Nephron (organoid): Measurements from ENCODE around the gene TINCR.

Experiments used
- H3K27ac Mint-ChIP-seq, 3 experiments: 2 replicates each; pipeline ENCODE4 v1.8.0; 2020; ENCODE audit warnings: mixed read lengths in 3 of 3, mild to moderate bottlenecking in 2 of 3, moderate library complexity in 1 of 3
- H3K27me3 Mint-ChIP-seq: 2 replicates; pipeline ENCODE4 v1.8.0; 2021; ENCODE audit warnings: low read depth, mild to moderate bottlenecking, moderate library complexity, mixed read lengths
- H3K36me3 Mint-ChIP-seq: 2 replicates; pipeline ENCODE4 v1.8.0; 2020; ENCODE audit warnings: low read depth, mixed read lengths
- H3K4me1 Mint-ChIP-seq: 2 replicates; pipeline ENCODE4 v1.8.0; 2020; ENCODE audit warnings: mixed read lengths
- H3K4me3 Mint-ChIP-seq, 3 experiments: 2 replicates each; pipeline ENCODE4 v1.8.0; 2020; ENCODE audit warnings: mild to moderate bottlenecking in 3 of 3, mixed read lengths in 3 of 3, moderate library complexity in 2 of 3
- H3K9me3 Mint-ChIP-seq: 2 replicates; pipeline ENCODE4 v1.8.0; 2020; ENCODE audit warnings: mixed read lengths
- TF ChIP-seq, protein P1 (sequence below), 3 experiments: fragments of 200-600 bp; sonication (generic); IDR thresholded peaks; one replicate each; pipeline ENCODE4 v1.5.0; 2021; ENCODE audit warnings: antibody characterized with exemption in 3 of 3; ENCODE audit not compliant: unreplicated experiment in 3 of 3

The TINCR gene

DNA sequence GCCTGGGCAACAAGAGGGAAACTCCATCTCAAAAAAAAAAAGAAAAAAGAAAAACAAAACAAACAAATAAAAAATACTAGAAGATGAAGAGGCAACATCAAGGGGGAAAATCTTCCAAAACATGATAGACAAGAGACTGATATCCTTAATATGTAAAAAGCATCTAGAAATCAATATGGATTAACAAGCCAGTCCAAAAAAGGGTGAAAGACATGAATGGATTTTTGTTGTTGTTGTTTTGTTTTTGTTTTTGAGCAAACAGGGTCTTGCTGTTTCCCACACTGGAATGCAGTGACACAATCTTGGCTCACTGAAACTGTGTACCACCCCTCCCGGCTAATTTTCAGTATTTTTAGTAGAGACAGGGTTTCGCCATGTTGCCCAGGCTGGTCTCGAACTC, 4.0 kb upstream of the TINCR start:
- no peak overlapping the region for H3K27ac Mint-ChIP-seq
- TF ChIP-seq, protein P1, sequence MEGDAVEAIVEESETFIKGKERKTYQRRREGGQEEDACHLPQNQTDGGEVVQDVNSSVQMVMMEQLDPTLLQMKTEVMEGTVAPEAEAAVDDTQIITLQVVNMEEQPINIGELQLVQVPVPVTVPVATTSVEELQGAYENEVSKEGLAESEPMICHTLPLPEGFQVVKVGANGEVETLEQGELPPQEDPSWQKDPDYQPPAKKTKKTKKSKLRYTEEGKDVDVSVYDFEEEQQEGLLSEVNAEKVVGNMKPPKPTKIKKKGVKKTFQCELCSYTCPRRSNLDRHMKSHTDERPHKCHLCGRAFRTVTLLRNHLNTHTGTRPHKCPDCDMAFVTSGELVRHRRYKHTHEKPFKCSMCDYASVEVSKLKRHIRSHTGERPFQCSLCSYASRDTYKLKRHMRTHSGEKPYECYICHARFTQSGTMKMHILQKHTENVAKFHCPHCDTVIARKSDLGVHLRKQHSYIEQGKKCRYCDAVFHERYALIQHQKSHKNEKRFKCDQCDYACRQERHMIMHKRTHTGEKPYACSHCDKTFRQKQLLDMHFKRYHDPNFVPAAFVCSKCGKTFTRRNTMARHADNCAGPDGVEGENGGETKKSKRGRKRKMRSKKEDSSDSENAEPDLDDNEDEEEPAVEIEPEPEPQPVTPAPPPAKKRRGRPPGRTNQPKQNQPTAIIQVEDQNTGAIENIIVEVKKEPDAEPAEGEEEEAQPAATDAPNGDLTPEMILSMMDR (IDR thresholded peaks at IDR 0.05; ENCODE audit: unreplicated experiment in 3 of 3) = no peak
- H3K4me3 Mint-ChIP-seq = no peak overlapping the region
- H3K36me3 Mint-ChIP-seq = no peaks in the 10 kb centered on the region
- H3K27me3 Mint-ChIP-seq = peaks cover 34% of the 10 kb centered on the region
- H3K4me1 Mint-ChIP-seq = no peaks in the 10 kb centered on the region
- H3K9me3 Mint-ChIP-seq = peaks cover 4% of the 10 kb centered on the region

DNA sequence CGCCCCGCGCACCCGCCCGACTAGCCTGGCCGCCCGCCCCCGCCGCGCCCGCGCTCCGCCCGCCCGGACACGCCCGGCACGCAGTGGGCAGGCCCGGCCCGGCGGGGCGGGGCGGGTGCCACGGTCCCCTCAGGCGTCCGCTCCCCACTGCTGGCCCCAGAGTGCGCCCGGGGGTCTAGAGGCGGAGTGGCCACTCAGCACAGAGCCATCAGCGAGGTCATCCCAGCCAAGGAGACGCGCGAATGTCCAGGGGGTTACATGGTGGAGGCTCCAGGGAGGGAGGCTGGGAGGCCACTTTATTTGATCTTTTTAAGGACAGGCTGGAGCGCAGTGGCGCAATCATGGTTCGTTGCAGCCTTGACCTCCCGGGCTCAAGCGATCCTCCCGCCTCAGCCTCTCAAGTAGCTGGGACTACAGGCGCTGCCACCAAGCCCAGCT, 236 bp upstream of the TINCR start:
- Mint-ChIP-seq H3K9me3 (peaks cover 4% of the 10 kb centered on the region), H3K4me3 (no peak overlapping the region), H3K4me1 (no peaks in the 10 kb centered on the region), H3K27ac (no peak overlapping the region), H3K36me3 (no peaks in the 10 kb centered on the region), H3K27me3 (peaks cover 43% of the 10 kb centered on the region)
- TF ChIP-seq, protein P1 (IDR thresholded peaks at IDR 0.05; ENCODE audit: unreplicated experiment in 3 of 3) = no peak

DNA sequence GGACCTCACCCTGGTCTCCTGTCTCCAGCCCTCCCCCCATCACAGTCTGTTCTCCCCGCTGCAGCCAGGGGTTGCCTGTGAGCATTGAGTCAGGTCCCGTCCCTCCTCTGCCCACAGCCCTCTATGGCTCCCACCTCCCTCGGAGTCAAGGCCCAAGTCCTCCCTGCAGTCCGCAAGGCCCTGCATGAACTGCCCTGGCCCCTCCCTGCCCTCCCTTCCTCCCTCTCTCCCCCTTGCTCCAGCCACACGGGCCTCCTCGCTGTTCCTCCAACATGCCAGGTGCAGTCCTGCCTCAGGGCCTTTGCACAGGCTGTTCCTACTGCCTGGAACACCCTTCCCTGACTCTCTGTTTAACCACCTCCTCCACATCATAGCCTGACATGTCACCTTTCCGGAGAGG, 2.8 kb downstream of the TINCR start:
- TF ChIP-seq, protein P1 (IDR thresholded peaks at IDR 0.05; ENCODE audit: unreplicated experiment in 3 of 3) = no peak
- Mint-ChIP-seq H3K27ac (no peak overlapping the region), H3K4me3 (no peak overlapping the region), H3K36me3 (no peaks in the 10 kb centered on the region), H3K27me3 (peaks cover 48% of the 10 kb centered on the region), H3K9me3 (peaks cover 11% of the 10 kb centered on the region), H3K4me1 (no peaks in the 10 kb centered on the region)

DNA sequence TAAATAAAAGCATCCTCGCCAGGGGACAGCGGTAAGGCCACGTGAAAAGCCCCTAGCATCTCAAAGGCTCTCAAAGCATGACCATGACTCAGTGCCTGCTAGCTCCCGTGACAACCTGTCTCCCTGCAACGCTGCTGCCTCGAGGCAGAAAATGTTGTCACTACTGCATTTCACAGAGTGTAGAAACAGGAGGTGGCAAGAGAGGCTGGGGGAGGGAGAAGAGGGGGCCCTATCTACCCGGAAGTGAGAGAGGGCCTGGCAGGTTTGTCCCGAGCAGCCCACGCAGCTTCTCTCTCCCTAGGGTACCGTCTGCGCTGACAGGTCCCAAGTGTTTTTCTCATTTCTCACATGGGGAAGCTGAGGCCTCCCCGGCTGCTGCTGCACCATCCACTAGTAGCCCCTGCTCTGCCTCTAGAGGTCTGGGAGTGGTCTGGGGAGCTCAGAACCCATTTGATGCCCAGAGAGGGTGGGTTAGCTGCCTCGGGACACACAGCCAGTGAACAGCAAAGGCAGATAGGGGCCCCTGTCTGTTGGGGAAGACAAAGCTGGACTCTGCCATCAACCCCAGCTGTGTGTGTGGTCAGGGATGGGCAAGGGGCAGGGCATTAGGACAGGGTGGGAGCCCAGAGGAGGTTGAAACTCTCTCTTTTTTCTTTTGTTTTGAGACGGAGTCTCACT, 3.7 kb downstream of the TINCR start:
- H3K9me3 Mint-ChIP-seq = peaks cover 11% of the 10 kb centered on the region
- H3K4me3 Mint-ChIP-seq = no peak overlapping the region
- TF ChIP-seq, protein P1 (IDR thresholded peaks at IDR 0.05; ENCODE audit: unreplicated experiment in 3 of 3) = no peak
- H3K4me1 Mint-ChIP-seq = no peaks in the 10 kb centered on the region
- no peaks in the 10 kb centered on the region for H3K36me3 Mint-ChIP-seq
- peaks cover 39% of the 10 kb centered on the region for H3K27me3 Mint-ChIP-seq
- H3K27ac Mint-ChIP-seq = no peak overlapping the region

DNA sequence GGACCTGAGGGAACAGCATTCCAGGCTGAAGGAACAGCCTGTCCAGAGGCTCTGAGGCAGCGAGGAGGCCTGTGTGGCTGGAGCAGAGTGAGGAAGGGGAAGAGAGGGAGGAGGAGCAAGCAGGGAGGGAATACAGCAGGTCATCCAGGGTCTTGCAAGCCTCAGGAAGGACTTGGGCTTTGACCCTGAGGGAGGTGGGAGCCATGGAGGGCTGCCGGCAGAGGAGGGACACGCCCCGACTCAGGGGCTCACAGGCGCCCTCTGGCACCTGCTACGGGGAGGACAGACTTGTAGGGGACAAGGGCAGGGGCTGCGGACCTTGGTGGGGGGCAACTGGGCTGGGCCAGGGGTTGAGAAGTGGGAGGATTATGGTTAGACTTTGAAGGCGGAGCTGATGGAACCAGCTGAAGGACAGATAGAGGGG, 4.7 kb downstream of the TINCR start:
- peaks cover 3% of the 10 kb centered on the region for H3K4me1 Mint-ChIP-seq
- H3K27ac Mint-ChIP-seq = no peak overlapping the region
- H3K4me3 Mint-ChIP-seq = no peak overlapping the region
- H3K36me3 Mint-ChIP-seq = no peaks in the 10 kb centered on the region
- TF ChIP-seq, protein P1 (IDR thresholded peaks at IDR 0.05; ENCODE audit: unreplicated experiment in 3 of 3) = no peak
- H3K9me3 Mint-ChIP-seq = peaks cover 11% of the 10 kb centered on the region
- H3K27me3 Mint-ChIP-seq = peaks cover 28% of the 10 kb centered on the region

DNA sequence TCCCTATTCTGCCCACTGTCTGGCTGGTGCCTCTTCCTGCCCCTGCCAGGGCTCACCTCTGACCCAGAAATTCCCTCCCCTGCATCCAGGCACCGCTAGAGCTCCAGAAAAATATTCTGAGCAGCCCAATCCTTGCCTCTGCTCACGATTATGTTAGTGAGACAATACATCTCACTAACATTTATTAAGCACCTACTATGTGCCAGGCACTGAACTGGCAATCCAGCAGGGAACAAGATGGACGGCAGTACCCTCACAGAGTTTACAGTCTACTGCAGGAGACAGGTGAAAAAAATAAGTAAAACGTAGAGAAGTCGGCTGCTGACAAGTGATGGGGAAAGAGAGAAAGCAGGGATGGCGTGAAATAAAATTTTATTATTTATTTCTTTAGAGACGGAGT, 5.5 kb downstream of the TINCR start:
- Mint-ChIP-seq H3K27ac (no peak overlapping the region), H3K27me3 (peaks cover 26% of the 10 kb centered on the region), H3K4me1 (peaks cover 11% of the 10 kb centered on the region), H3K36me3 (no peaks in the 10 kb centered on the region), H3K9me3 (peaks cover 11% of the 10 kb centered on the region), H3K4me3 (no peak overlapping the region)
- TF ChIP-seq, protein P1 (IDR thresholded peaks at IDR 0.05; ENCODE audit: unreplicated experiment in 3 of 3) = no peak
